OCI-LY3 (cell line): ENCODE data around the gene CCDC34.

ENCODE experiments used
- EZH2phosphoT487 ChIP-seq: fragments of 200-600 bp; shearing (Covaris generic); IDR thresholded peaks from 2 replicates; pipeline ENCODE4 v1.6.1; 2018; ENCODE audit warnings: antibody characterized with exemption, mixed run types, low read depth
- TF ChIP-seq, protein P1 (sequence below): fragments of 200-600, 300-600 bp; sonication (generic); IDR thresholded peaks from 2 replicates; pipeline ENCODE4 v1.5.1; 2014; ENCODE audit warnings: antibody characterized with exemption, low read length, low read depth

DNA sequence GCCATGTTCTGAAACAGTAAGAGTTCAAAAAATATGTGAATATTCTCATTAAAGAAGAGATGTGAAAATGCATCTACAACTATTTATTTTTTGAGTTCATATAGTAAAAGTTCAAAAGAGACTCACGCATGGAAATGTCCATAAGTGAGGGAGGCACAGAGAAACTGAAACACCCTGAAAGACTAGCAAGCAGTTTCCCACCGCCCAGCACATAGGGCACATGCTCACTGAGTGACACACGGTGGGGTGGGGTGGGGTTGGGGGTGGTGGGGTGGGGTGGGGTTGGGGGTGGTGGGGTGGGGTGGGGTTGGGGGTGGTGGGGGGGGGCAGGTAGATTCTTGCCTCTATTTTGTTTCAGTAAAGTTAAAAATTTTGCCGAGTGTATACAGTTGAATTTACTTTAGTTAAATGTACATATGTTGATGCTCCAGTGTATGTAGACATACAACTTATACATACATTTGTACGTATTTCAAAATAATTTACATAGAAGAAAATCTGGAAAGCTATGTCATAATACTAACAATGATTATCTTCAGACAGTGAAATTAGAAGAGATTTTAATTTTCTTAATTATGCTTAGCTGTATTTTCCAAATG, 6.3 kb downstream of the CCDC34 start:
- TF ChIP-seq, protein P1, sequence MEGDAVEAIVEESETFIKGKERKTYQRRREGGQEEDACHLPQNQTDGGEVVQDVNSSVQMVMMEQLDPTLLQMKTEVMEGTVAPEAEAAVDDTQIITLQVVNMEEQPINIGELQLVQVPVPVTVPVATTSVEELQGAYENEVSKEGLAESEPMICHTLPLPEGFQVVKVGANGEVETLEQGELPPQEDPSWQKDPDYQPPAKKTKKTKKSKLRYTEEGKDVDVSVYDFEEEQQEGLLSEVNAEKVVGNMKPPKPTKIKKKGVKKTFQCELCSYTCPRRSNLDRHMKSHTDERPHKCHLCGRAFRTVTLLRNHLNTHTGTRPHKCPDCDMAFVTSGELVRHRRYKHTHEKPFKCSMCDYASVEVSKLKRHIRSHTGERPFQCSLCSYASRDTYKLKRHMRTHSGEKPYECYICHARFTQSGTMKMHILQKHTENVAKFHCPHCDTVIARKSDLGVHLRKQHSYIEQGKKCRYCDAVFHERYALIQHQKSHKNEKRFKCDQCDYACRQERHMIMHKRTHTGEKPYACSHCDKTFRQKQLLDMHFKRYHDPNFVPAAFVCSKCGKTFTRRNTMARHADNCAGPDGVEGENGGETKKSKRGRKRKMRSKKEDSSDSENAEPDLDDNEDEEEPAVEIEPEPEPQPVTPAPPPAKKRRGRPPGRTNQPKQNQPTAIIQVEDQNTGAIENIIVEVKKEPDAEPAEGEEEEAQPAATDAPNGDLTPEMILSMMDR, result no peak
- no peak for TF ChIP-seq EZH2phosphoT487
